HG03442 (cell line): ENCODE measurements around the gene DNAJC1.
A peak's percentile ranks its signal among the peaks of the same experiment; 100 is the strongest.

ENCODE experiments used
- ATAC-seq: cut with Tn5 transposase; IDR thresholded peaks from one replicate; pipeline ENCODE4 v1.9.1; 2021; ENCODE audit warnings: mild to moderate bottlenecking, moderate library complexity; ENCODE audit not compliant: unreplicated experiment

Gene DNAJC1

GRCh38 chr10:21964983-21965665 is 38.4 kb downstream of the DNAJC1 start:
- no peak for ATAC-seq

GRCh38 chr10:21962358-21962757 is 41.2 kb downstream of the DNAJC1 start:
- no peak for ATAC-seq

- ATAC-seq = no peak
Observed at GRCh38 chr10:21961847-21962246, 41.7 kb downstream of the DNAJC1 start.

- no peak for ATAC-seq
Observed at GRCh38 chr10:21959998-21960397, 43.5 kb downstream of the DNAJC1 start.

DNA sequence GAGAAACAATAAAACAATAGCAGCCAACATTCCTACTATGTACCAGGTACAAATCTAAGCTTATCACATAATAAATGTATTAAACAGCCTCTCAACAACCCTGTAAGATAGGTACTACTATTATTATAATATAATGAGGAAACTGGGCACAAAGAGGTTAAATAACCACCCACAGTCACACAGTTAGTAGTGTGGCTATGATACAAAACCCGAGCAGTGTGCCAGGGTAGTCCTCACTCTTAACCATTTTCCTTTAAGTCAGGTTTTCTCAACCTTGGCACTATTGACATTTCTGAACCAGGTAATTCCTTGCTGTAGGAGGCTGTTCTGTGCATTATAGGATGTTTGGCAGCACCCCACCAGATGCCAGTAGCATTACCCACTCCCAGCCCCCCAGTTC is 48.8 kb downstream of the DNAJC1 start:
- no peak for ATAC-seq

DNA sequence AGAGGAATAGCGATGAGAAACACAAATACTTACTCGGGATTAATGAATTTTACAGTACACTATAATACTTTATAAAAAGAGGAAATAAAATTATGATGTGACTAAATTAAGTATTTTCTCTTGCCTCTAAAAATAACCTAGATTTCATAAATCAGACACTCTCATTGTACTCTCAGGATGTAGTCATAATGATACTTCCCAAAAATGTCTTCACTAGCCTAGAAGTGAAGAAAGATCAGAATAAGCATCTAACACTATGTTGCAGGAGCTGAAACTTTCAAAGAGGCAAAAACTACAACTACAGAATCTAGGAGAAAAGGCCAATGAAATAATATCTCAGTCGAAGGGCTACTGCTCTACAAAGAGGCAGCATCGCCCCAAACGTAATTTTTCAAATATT is 49.4 kb downstream of the DNAJC1 start:
- ATAC-seq = peak; percentile 72

GRCh38 chr10:21953585-21954057 is 49.9 kb downstream of the DNAJC1 start:
- peak; percentile 62 for ATAC-seq

DNA sequence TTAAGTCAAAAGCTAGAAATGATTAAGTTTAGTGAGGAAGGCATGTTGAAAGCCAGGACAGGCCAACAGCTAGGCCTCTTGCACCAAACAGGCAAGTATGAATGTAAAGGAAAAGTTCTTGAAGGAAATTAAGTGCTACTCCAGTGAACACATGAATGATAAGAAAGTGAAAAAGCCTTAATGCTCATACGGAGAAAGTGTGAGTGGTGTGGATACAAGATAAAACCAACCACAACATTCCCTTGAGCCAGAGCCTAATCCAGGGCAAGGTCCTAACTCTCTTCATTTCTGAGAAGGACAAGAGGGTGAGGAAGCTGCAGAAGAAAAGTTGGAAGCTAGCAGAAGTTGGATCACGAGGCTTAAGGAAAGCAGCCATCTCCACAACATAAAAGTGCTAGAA is 53.0 kb downstream of the DNAJC1 start:
- no peak for ATAC-seq

DNA sequence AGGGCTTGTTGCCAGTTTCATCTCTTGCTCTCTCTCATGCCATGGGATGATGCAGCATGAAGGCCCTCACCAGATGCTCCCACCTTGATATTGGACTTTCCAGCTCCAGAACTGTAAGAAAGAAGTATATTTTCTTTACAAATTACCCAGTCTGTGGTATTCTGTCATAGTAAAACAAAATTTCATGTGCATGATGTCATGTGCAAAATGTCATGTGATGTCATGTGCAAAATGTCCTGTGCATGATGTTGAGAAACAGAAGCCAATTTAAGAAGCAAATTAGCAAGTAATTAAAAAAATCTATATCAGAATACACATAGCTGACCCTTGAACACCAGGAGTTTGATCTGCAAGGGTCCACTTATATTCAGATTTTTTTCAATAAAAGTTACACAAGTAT is 56.6 kb downstream of the DNAJC1 start:
- ATAC-seq = no peak

- ATAC-seq = no peak
Observed at GRCh38 chr10:21944727-21945386, 58.7 kb downstream of the DNAJC1 start.

- ATAC-seq = no peak
Observed at GRCh38 chr10:21943633-21944265, 59.8 kb downstream of the DNAJC1 start.

DNA sequence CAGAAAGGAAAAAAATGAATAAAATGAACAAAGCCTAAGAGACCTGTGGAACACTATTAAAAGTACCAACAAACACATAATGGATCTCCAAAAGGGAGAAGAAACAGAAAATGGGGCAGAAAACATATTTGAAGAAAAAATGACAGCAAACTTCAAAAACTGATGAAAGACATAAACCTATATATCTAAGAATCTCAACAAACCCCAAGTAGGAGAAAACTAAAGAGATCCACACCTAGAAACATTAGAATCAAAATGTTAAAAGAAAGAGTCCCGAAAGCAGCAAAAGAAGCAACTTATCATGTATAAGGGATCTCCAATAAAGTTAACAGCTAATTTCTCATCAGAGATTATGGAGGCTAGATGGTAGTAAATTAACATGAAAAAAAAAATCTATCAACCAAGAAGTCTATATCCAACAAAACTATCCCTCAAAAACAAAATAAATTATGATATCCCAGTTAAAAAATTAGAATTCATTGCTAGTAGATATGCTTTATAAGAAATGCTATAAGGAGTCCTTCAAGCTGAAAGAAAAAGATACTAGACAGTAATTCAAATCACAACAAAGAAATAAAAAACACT is 68.0 kb downstream of the DNAJC1 start:
- ATAC-seq = no peak

DNA sequence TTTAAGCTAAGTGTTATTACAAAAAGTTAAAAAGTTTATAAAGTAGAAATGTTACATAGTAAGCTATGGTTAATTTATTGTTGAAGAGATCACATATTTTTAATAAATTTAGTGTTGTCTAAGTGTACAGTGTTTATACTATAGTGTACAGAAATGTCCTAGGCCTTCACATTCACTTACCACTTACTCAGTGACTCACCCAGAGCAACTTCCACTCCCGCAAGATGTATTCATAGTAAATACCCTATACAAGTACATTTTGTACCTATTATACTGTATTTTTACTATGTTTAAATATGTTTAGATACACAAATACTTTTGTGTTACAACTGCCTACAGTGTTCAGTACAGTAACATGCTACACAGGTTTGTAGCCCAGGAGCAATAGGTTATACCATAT is 69.2 kb downstream of the DNAJC1 start:
- ATAC-seq = no peak

DNA sequence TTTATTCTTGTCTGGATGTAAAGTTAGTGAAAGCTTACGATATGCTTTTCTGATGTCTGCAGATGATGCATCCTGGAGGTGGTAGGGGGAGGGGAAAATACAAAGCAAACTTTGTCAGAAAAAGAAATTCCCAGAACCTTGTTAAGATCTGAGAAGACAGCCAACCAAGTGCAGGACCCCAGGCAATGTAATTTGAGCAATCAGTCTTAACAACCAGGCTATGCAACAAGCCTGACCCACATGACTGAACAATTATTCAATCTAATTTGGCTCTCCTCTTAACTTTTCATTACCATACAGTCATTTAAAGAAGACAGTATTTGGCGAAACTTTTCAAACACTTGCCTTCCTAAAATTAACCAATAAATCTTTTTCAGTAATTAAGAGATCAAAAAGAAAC is 74.5 kb downstream of the DNAJC1 start:
- ATAC-seq = no peak

- no peak for ATAC-seq
Observed at GRCh38 chr10:21927631-21928353, 75.7 kb downstream of the DNAJC1 start.

GRCh38 chr10:21926949-21927348 is 76.6 kb downstream of the DNAJC1 start:
- ATAC-seq = no peak

DNA sequence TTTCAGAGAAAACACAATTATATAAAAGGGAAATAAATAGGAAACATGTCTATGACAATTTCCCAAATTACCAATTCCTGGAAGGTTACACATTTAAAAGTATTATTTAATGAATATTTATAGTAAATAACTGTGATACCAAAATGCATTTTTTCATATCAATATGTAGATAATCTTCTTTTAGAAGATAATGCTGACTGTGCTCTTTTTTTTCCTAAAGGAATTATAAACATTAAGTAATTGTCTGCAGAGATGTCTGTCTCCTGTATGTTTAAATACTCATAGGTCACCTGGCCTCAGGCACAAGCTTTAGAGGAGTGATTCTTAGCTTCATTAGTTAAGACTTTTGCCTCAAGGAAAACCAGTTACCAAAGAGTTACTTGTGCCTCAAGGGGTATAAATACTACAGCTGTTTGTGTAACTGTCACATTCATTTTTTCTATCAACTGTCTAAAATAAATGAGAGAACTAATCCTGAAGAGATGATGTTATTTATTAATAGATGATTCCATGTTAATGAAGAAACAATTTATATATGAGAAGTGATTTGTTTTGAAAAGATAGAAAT is 77.1 kb downstream of the DNAJC1 start:
- no peak for ATAC-seq

DNA sequence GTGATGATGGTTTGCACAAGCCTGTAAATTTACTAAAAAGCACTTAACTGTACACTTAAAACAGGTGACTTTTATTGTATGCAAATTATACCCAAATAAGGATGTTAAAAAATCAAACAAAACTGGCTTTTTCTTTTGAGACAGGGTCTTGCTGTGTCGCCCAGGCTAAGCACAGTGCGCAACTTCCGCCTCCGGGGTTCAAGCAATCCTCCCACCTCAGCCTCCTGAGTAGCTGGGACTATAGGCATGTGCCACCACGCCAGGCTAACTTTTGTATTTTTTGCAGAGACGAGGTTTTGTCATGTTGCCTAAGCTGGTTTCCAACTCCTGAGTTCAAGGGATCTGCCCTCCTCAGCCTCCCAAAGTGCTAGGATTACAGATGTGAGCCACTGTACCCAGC is 77.7 kb downstream of the DNAJC1 start:
- no peak for ATAC-seq

DNA sequence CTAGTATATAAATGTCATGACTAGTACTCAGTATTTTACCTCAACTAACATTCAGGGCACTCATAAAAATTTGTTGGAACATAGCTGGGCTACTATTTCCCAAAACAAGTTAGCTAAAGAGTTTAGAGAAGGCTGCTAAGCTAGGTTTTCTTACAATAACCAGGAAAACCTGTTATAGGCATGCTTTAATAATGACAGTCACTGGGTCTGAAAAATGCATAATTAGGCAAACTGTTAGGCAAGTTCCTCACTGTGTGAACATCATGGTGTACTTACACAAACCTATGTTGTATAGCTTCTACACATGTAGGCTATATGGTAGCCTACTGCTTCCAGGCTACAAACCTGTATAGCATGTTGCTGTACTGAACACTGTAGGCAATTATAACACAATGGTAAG is 79.0 kb downstream of the DNAJC1 start:
- ATAC-seq = no peak

DNA sequence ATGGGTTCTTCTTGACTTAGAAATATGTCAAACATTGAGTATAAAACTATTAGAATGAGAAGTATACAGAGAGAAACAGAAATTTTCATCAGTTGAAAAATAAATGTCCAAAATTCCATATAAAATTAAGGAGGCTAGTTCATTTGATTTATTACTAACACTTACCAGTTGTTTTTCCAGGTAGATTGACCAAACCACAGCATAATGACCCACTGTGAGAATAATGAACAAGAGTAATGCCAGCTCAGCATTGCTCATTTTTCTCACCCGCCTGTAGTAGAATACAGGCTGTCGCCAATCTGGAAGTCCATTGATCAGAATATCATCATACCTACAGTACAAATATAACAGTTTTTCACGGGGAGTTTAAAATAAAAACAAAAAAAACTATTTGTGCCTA is 82.9 kb downstream of the DNAJC1 start:
- ATAC-seq = no peak

DNA sequence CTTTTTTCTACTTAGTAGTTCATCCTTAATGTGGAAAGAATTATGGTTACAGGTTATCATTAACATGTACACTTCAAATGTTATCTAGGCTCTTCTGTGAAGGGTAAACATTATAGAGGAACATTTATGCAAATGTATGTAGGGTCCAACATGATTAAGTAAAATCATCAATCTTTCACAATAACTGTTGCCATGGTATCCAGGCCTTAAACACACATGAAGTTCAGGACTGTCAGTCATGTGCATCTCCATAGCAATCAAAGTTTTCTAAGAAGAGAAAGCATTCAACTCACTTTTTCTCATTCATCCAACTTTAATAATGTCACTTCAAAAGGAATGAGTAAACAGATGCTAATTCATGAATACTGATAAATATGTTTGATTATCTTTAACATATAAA is 83.6 kb downstream of the DNAJC1 start:
- no peak for ATAC-seq
